Karpas-422 (cell line): ENCODE measurements around the gene SPACA5. TPM values are rescaled to one million over a fixed set of nuclear protein-coding genes. Genes with fewer than 3 reads are reported as not detected.
"Not testable (repeated sequence)": the region's sequence is repeated elsewhere in the genome, so short reads cannot be mapped to it uniquely, and the experiment has no call there.

Source experiments
- DNase-seq: peaks from one replicate; pipeline ENCODE4 v3.0.0-alpha.2; 2015
- H2AFZ ChIP-seq: fragments of 200-600 bp; sonication (generic); 2 replicates; pipeline ENCODE4 v1.6.1; 2014; ENCODE audit warnings: antibody characterized with exemption, low read length, mixed read lengths
- H3K27ac ChIP-seq: fragments of 200-600 bp; sonication (generic); 2 replicates; pipeline ENCODE4 v1.5.1; 2014; ENCODE audit warnings: mild to moderate bottlenecking, low read length, moderate library complexity
- H3K27me3 ChIP-seq: fragments of 200-600 bp; sonication (generic); 2 replicates; pipeline ENCODE4 v1.6.1; 2014; ENCODE audit warnings: low read length, mixed read lengths
- H3K36me3 ChIP-seq: fragments of 200-600 bp; sonication (generic); 2 replicates; pipeline ENCODE4 v1.6.1; 2014; ENCODE audit warnings: low read length, mixed read lengths; ENCODE audit not compliant: insufficient read depth
- H3K4me1 ChIP-seq: fragments of 200-600 bp; sonication (generic); 2 replicates; pipeline ENCODE4 v1.6.1; 2014; ENCODE audit warnings: mild to moderate bottlenecking, low read length, mixed read lengths
- H3K4me2 ChIP-seq: fragments of 200-600 bp; sonication (generic); 2 replicates; pipeline ENCODE4 v1.6.1; 2014; ENCODE audit warnings: low read length, low read depth, mild to moderate bottlenecking; ENCODE audit not compliant: poor library complexity, severe bottlenecking
- H3K4me3 ChIP-seq: fragments of 200-600 bp; sonication (generic); 2 replicates; pipeline ENCODE4 v1.5.1; 2014; ENCODE audit warnings: mild to moderate bottlenecking, antibody characterized with exemption, low read length, mixed read lengths
- H3K79me2 ChIP-seq: fragments of 200-600 bp; sonication (generic); 2 replicates; pipeline ENCODE4 v1.6.1; 2014; ENCODE audit warnings: mild to moderate bottlenecking, low read length, mixed read lengths
- H3K9ac ChIP-seq: fragments of 200-600 bp; sonication (generic); 2 replicates; pipeline ENCODE4 v1.6.0; 2014; ENCODE audit warnings: low read length
- H3K9me2 ChIP-seq: fragments of 200-600 bp; sonication (generic), shearing (Covaris generic); replicated peaks from 2 replicates; pipeline ENCODE4 v1.6.0; 2014; ENCODE audit warnings: mild to moderate bottlenecking, low read length, moderate library complexity; ENCODE audit not compliant: insufficient read depth
- H3K9me3 ChIP-seq: fragments of 300-700, 200-600 bp; sonication (generic); 2 replicates; pipeline ENCODE4 v1.6.1; 2014; ENCODE audit warnings: low read length, mixed read lengths
- H4K20me1 ChIP-seq: fragments of 200-600 bp; sonication (generic); 2 replicates; pipeline ENCODE4 v1.6.1; 2014; ENCODE audit warnings: mild to moderate bottlenecking, antibody characterized with exemption, low read length, low read depth; ENCODE audit not compliant: insufficient read depth
- total RNA-seq: library from RNA; depleted of rRNA; stranded (reverse); fragments of >200 nt; shearing (Covaris generic); gene quantifications from 2 replicates; pipeline ENCODE4 v1.2.3, GENCODE V29; 2014; ENCODE audit warnings: low replicate concordance

SPACA5 gene
- total RNA-seq, 1 experiment from 2014 or later: not detected

- not testable (repeated sequence) for H3K4me3 ChIP-seq, H3K27me3 ChIP-seq, H2AFZ ChIP-seq, H3K36me3 ChIP-seq, H3K9me3 ChIP-seq, H3K4me2 ChIP-seq, DNase-seq, H3K9ac ChIP-seq, H3K9me2 ChIP-seq, H3K4me1 ChIP-seq, H3K79me2 ChIP-seq, H4K20me1 ChIP-seq, H3K27ac ChIP-seq
Measured at GRCh38 chrX:48009445-48009960, 2.7 kb downstream of the SPACA5 start.

- H3K36me3 ChIP-seq, H3K4me1 ChIP-seq, DNase-seq, H3K9me2 ChIP-seq, H3K27me3 ChIP-seq, H2AFZ ChIP-seq, H3K9ac ChIP-seq, H3K27ac ChIP-seq, H3K4me2 ChIP-seq, H3K79me2 ChIP-seq, H3K9me3 ChIP-seq, H3K4me3 ChIP-seq, H4K20me1 ChIP-seq: not testable (repeated sequence)
Measured at GRCh38 chrX:48016583-48017310, 10.0 kb downstream of the SPACA5 start.

- H3K9me3 ChIP-seq, H3K4me1 ChIP-seq, H3K9me2 ChIP-seq, H4K20me1 ChIP-seq, H3K27me3 ChIP-seq, H3K4me2 ChIP-seq, H3K4me3 ChIP-seq, H3K9ac ChIP-seq, H3K79me2 ChIP-seq, H3K36me3 ChIP-seq, H3K27ac ChIP-seq, DNase-seq, H2AFZ ChIP-seq: not testable (repeated sequence)
Measured at GRCh38 chrX:48019892-48020291, 13.1 kb downstream of the SPACA5 start.

GRCh38 chrX:48020472-48020871 is 13.7 kb downstream of the SPACA5 start:
- not testable (repeated sequence) for H4K20me1 ChIP-seq, H3K9me3 ChIP-seq, H3K9ac ChIP-seq, H3K27ac ChIP-seq, H3K79me2 ChIP-seq, H3K36me3 ChIP-seq, H3K27me3 ChIP-seq, H3K9me2 ChIP-seq, H3K4me1 ChIP-seq
- DNase-seq: peak; percentile 36
- H2AFZ ChIP-seq: peak overlapping the region; percentile 96; the same call in 1 of the 2 replicates
- H3K4me2 ChIP-seq: peak overlapping the region; percentile 74
- peak overlapping the region; percentile 71 for H3K4me3 ChIP-seq

GRCh38 chrX:48021026-48021900 is 14.5 kb downstream of the SPACA5 start:
- Histone ChIP-seq H2AFZ (peak overlapping the region; percentile 96), H3K27ac (no peak overlapping the region; the same call in 1 of the 2 replicates), H3K4me2 (peak overlapping the region; percentile 74), H3K79me2 (no peaks in the 10 kb centered on the region), H4K20me1 (no peaks in the 10 kb centered on the region; the same call in 1 of the 2 replicates), H3K9me2 (no peaks in the 10 kb centered on the region), H3K36me3 (no peaks in the 10 kb centered on the region), H3K27me3 (no peaks in the 10 kb centered on the region), H3K4me3 (peak overlapping the region; percentile 71), H3K4me1 (peaks cover 6% of the 10 kb centered on the region), H3K9me3 (no peaks in the 10 kb centered on the region), H3K9ac (peak overlapping the region; percentile 73)
- peak; percentile 87 for DNase-seq

- Histone ChIP-seq H3K27me3 (no peaks in the 10 kb centered on the region), H2AFZ (no peak overlapping the region), H3K79me2 (no peaks in the 10 kb centered on the region), H3K4me1 (peaks cover 6% of the 10 kb centered on the region), H3K4me2 (no peak overlapping the region), H3K9ac (no peak overlapping the region), H3K9me2 (no peaks in the 10 kb centered on the region), H3K36me3 (no peaks in the 10 kb centered on the region), H3K4me3 (no peak overlapping the region), H3K27ac (no peak overlapping the region), H4K20me1 (no peaks in the 10 kb centered on the region; the same call in 1 of the 2 replicates), H3K9me3 (no peaks in the 10 kb centered on the region)
- peak; percentile 10 for DNase-seq
Measured at GRCh38 chrX:48022100-48022499, 15.3 kb downstream of the SPACA5 start.

GRCh38 chrX:48022738-48023137 is 15.9 kb downstream of the SPACA5 start:
- no peaks in the 10 kb centered on the region for H3K36me3 ChIP-seq
- peaks cover 6% of the 10 kb centered on the region for H3K4me1 ChIP-seq
- no peaks in the 10 kb centered on the region; the same call in 1 of the 2 replicates for H4K20me1 ChIP-seq
- no peaks in the 10 kb centered on the region for H3K9me3 ChIP-seq
- no peak overlapping the region for H2AFZ ChIP-seq
- no peak overlapping the region for H3K27ac ChIP-seq
- no peaks in the 10 kb centered on the region for H3K9me2 ChIP-seq
- H3K4me3 ChIP-seq: no peak overlapping the region
- H3K79me2 ChIP-seq: no peaks in the 10 kb centered on the region
- H3K27me3 ChIP-seq: no peaks in the 10 kb centered on the region
- H3K4me2 ChIP-seq: no peak overlapping the region
- no peak overlapping the region for H3K9ac ChIP-seq
- peak; percentile 4 for DNase-seq

GRCh38 chrX:48025561-48025960 is 18.8 kb downstream of the SPACA5 start:
- DNase-seq: peak; percentile 86
- H3K4me2 ChIP-seq: no peak overlapping the region

More at GRCh38 chrX:48025561-48025960, 18.8 kb downstream of the SPACA5 start:
- no peaks in the 10 kb centered on the region; the same call in 1 of the 2 replicates for H4K20me1 ChIP-seq
- H3K4me3 ChIP-seq: no peak overlapping the region
- H3K36me3 ChIP-seq: no peaks in the 10 kb centered on the region
- H3K9me2 ChIP-seq: no peaks in the 10 kb centered on the region
- no peaks in the 10 kb centered on the region for H3K27me3 ChIP-seq
- H3K9me3 ChIP-seq: no peaks in the 10 kb centered on the region
- no peak overlapping the region for H3K9ac ChIP-seq
- no peak overlapping the region for H2AFZ ChIP-seq
- peaks cover 6% of the 10 kb centered on the region for H3K4me1 ChIP-seq
- no peak overlapping the region for H3K27ac ChIP-seq
- no peaks in the 10 kb centered on the region for H3K79me2 ChIP-seq
